Stomach (tissue), 4 donors: Measurements from ENCODE around the gene MAPK4.

Experiments
- CTCF ChIP-seq, 7 experiments: fragments of 450-650 bp in 4 of 7; fragments of 200-600 bp in 3 of 7; sonication (generic) in 3 of 7; IDR thresholded peaks; one replicate each; pipeline ENCODE4 v1.5.1; 2016 to 2019; ENCODE audit warnings: antibody characterized with exemption in 7 of 7, control low read depth in 2 of 7, mild to moderate bottlenecking in 1 of 7
- EP300 ChIP-seq: sonication (generic); formaldehyde crosslinking; IDR thresholded peaks from one replicate; pipeline ENCODE4 v1.6.1; 2017; ENCODE audit warnings: antibody characterized with exemption
- POLR2A ChIP-seq, 4 donors: fragments of 450-650 bp; IDR thresholded peaks; one replicate each; pipeline ENCODE4 v1.6.1; 2016; ENCODE audit warnings: antibody characterized with exemption in 4 of 4, control low read depth in 2 of 4, mild to moderate bottlenecking in 1 of 4, moderate library complexity in 1 of 4
- POLR2AphosphoS5 ChIP-seq, 3 donors: sonication (generic); formaldehyde crosslinking; IDR thresholded peaks; one replicate each; pipeline ENCODE4 v1.6.1; 2016; ENCODE audit warnings: antibody characterized with exemption in 3 of 3

GRCh38 chr18:50622865-50623393, 63.0 kb downstream of the MAPK4 start:
- TF ChIP-seq CTCF (IDR thresholded peaks at IDR 0.05) (no peak), POLR2A (IDR thresholded peaks at IDR 0.05) (no peak), EP300 (no peak), POLR2AphosphoS5 (IDR thresholded peaks at IDR 0.05) (no peak)
